Stimulated activated naive CD4-positive, alpha-beta T cell (primary cell): ENCODE data around the gene SHF.

Experiments used
- DNase-seq, 6 experiments: peaks; one replicate each; lab custom pipeline; 2025; lab: John Stamatoyannopoulos, UW

The SHF gene

DNA sequence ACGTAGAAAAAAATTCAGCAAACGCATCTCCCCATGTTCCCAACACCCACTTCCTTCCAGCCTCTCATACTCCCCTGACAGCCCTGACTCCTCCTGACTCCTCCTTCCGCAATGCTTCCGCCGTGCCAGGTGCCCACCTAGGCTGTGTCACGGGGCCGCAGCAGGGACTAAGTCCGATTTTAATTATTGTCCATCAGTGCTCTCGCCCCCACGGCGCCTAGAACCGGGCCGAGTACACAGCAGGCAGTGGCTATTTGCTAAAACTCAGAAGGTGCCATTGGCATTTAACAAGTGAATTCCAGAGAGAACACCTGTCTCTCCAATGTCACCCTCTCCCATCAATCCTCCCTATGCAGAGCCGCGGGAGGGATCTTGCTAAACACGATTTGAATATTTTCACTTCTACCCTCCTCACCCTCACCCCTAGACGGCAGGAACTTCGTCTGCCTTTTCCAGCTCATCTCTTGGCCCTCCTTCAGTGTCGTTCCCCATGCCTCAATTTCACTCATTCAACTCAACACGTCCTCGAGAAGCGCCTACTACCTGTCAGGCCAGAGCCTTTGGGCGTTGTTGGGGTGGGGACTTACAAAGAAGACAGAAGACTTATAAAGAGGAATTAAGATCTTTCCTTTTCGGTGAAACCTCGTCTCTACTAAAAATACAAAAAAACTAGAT lies 11.5 kb upstream of the SHF start:
- peak in 5 of 6 experiments; percentile 49 to 76 (median 65) for DNase-seq

DNA sequence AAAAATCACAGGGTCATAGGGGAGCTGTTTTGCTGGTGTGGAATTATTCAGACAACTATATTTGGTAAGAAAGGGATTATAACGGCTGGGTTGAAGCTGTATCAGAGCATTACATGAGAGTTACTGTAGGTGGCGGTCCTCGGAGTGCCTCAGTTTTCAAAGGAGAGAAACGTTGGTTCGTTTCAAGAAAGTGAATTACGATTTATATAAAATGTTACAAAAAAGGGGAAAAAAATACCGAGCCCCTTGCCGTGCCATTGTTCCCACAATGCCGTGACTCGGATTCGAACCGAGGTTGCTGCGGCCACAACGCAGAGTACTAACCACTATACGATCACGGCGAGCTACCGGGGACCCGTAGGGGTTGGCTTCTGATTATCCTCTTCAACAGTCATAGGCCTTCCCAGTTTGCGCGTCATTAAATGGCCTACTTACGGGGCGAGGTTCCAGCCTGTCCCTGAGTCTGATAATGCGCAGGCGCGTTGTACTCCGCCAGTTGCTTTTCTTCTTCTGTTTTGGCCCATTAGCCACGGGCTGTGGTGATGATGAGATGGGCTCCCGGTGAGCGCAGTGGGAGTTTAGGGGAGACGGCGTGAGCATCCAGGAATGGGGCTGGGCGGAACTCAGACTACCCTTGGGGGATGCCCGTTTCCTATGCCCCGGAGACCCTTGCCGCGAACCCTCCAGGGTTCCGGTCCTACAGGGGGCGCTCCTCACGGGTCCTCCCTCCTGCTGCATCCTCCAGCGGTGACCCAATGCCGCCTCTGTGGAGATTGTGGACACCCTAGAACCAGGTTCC lies 10.8 kb upstream of the SHF start:
- peak; percentile 92 to 97 (median 94) for DNase-seq

DNA sequence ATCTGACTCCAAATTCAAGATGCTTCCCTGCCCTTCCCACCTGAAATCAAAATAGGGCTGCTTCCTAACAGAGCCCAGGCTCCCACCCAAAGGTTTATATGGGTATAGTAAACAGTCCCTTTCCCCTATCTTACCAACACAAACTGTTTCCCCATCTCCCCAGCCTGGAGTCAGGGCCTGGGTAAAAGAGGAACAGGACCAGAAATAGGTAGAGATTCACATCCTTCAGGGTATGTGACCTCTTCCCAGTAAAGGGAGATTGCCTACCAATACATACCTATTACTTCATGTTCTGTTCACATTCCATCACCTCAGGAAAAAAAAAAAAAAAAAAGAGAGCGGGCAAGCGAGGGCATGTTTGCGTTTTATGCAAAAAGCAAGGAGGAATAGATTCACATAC lies 9.7 kb upstream of the SHF start:
- no peak for DNase-seq

DNA sequence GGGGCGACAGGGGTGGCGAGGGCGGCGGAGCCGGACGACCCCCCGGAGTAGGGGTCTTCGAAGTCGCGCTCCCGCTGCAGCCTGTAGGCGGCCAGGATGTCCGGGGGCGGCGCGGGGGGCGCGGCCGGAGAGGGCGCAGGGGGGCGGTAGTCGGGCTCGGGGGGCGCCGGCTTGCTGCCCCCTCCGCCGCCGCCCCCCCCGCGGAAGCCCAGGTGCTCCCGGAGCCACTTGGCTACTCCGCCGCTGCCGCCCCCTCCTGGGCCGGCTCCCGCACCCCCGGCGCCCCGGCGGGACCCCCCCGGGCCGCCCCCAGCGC lies 230 bp downstream of the SHF start:
- DNase-seq: no peak

DNA sequence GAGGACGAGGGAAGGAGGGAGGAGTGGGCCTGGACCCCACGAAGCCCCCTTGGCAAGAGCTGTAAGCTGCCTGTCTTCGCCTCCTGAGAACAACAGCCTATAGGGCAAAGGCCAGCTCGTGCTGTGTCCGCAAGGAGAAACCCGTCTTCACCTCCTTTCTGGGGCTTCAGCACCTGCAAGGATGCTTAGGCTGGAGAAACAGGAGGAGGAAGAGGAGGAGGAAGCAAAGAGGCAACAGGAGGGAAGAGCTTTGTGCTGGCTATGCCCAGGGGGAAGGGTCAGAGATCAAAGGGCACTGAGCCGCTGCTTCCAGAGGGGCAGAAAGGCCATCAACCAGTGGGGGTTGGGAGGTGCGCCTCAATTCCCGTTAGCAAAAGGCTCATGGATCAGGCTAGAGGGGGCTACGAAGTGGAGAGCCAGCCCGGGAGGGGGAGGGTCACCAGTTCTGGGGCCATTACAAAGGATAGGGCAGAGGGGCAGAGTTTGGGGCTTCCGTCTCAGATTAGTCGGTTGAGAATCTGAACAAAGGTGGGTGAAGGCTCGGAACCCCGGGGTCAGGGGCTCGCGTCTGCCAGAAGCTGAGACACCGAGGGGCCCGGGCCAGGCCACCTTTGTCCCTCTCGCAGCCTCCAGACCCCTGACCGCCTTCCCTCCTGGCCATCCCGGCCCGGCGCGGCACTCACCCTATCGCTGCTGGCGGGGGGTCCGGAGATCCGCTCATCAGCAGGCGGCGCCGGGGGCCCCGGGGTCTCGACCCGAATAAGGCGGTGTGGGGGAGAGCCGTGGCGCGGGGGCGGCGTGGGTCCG lies 792 bp downstream of the SHF start:
- peak in 2 of 6 experiments; percentile 18 to 37 for DNase-seq

DNA sequence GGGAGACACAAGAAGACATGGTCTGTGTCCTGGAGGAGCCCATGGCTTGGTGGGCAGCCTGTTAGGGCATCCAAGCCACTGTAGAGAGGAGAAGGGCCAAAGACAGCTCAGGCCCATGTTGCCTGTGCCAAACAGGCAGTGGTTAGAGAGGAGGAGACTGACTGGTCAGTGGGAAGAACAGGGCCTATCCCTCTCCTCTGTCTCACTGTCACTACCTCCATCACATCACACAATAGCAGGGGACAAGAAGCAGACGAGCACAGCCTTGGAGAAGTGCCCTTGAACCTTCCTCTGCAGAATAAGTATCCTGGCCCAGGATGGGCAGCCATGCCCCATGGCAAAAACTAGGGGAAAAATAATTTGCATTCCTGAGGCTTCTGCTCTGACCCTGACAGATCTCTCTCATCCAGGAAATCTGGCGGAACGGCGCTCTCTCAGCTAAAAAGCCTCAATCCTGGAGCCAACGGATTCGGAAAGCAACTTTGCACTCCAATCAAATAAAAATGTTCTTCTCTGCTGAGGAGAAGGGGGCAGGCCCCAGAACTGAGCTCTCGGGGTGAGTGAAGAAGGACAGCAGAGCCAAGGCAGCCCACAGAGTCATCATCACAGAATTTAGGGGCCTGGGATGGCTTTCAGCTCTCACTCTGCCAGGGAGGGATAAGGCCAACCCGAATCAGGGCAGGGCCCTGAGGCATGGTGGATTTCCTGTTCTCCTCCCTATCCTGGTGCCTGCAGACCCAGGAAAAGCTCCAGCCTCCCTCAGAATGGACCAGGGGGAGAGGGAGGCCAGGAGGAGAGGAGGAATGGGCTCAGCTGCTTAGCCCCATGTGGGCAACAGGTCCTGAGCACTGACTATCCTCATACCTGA lies 1.6 kb downstream of the SHF start:
- peak in 1 of 6 experiments; percentile 17 for DNase-seq

DNA sequence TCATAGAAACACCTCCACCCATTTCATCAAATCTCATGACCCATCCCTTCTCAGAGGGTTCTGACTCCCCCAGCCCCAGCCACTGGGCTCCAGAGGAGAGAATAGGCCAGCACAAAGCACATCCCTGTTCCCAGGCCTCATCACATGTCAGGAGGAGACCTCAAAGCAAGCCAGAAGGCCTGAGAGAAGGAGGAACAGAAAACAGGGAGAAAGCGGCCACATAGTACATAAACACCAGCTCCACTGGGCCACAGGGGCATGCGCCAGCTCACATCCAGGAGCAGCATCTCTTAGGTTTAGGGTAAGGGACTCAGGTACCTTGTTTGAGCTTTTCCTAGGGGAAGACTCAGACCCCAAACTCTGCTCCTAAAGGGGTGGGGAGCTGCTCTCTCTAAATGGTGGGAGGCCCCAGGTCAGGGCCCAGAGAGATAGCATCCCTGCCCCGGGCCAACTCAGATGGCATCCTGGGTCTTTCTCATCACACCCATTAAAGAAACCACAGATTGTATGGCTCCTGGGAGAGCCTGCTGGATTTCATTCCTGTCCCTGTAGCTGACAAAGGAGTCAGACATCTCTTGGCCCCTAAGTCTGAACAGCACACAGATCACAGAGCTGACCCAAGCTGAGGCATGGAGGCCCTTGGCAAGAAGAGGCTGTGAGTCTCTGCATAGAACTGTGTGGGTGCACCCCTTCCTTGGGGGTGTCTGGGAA lies 2.5 kb downstream of the SHF start:
- DNase-seq: no peak

DNA sequence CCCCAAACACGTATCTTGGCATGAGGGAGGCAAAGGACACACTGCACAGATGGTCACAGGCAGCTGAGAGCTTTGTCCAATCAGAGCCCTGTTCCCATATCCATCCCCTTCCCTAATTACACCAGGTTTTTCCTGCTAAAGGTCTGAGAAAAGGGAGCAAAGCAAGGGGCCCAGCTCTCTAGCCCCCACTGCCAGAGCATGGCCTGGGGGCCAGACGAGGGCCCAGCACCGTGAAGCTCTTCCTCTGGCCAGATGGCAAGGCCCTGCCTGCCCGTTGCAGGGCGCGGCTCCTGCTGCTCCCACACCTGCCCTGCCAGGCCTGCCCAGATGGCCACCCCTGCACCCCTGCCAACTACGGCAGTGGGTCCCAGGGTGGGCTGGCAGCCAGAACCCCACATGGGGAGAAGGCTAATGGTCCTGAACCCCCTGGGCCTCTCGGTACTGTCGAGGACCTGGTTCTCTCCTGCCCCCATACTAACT lies 3.2 kb downstream of the SHF start:
- DNase-seq: no peak

DNA sequence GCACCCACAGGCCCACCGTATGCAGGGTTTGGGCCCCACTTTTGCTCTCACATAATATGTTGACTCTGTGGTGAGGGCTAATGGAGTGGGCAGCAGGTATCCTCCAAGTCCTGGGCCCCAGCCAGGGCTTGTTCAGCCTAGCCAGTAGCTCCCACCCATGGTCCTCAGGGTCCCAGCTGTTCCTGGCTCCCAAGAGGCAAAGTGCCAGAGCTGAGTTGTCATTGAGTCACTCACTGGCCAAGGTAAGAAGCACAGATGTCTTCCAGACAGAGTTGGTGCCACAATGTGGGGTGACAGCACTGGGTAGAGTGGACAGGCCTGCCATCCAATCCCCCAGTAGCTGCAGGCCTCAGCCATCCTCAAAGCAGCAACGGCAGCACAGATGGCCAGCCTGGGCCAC lies 4.3 kb downstream of the SHF start:
- no peak for DNase-seq

DNA sequence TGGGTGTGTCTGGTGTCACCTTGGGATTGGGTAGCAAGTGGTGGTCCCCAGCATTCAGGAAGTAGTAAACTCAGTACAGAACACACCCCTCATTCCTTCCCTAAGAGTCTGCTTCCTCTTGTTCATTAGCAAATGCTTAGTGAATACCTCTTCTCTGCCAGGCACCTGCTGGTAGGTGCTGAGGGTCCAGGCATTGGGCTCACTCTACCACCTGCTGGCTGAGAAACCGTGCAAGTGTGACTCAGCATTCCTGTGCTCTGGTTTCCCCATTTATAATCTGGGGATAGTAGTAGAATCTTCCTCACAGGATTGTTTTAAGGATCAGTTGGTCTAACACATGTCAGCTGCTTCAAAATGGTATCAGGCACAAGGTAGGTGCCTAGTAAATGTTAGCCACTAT lies 4.8 kb downstream of the SHF start:
- DNase-seq: no peak

DNA sequence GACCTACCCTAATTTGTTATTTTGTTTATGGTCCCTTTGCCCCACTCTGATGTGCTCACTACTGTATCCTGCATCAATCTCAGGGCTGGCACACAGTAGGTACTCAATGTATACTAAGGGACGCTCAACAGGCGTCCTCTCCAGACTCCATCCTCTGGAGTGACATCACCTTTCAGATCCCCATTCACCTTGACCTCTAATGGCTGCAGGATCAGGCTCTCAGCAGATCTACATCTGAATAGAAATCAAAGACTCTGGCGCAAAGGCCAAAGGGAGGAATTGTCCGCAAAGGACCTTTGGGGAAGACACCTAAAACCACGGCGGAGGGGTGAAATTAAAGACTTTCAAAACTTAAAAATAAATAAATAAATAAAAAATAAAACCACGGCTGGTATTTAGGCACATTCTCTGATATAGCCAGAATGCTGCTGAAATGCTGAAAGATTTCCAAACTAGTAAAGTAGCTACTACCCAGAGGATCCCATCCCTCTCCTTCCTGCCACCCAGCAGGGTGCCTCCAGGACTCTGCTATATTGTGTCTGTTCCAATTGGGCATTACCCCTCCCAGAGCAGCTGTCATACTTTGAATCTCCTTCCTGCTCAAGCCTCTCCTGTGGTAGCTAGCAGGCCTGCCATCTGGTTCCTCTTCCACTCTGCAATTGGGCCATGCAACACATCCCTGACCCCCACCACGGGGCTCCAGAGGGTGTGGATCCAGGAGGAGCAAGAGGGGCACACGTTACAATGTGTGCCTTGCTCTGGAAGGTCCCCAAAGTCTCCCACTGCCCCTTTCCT lies 6.1 kb downstream of the SHF start:
- no peak for DNase-seq

DNA sequence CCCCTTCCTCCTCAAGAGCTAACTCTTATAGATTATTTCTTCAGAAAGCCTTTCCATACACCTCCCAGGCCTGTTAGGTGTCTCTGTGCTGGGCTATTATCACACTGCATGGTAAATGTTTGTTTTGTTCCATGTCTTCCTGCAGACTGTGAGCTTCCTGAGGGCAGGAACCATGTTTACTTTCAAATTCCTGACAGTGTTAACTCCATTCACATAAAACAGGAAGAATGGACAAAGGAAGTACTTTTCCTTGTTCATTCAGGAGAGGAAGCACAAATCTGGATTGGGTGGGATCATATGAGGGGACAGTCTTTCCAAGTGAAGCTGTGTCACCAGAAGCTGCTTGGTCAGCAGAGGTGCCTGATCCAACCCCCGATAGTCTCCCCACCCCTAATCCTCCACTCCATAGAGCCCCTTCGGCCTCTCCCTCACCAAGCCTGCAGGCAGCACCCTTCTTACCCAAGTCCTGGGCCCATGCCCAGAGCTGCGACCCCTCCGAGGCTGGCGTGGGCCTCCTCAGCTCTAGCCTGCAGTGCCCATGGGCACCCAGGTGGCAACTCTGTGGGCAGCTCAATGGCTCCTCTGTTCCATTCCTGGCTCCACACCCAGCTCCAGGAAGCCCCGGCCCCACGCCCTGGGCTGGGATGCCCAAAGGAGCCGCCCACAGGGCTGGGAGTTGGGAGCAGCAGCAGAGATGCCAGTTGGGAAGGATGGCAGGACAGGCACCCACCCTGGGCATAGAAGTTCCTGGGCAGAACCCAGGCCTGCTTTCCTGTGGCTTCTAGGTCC lies 6.9 kb downstream of the SHF start:
- no peak for DNase-seq

DNA sequence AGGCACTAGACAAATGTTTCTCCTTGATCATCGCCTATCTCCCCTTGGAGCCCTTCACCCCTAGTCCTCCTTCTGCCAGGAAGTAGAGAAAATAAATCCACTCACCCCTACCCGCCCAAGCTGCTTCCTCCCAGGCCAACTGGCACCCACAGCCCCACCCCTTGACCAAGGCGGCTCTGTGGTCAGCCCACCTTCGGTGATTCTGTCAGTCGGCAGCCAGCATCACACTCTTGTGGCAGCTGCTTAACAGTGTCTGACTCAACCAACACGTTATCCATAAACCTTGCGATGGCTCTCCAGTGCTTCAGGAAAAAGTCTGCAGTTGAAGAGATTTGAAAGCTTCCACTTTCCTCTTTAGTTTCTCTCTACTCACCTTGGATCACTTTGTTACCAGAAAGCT lies 7.6 kb downstream of the SHF start:
- no peak for DNase-seq

DNA sequence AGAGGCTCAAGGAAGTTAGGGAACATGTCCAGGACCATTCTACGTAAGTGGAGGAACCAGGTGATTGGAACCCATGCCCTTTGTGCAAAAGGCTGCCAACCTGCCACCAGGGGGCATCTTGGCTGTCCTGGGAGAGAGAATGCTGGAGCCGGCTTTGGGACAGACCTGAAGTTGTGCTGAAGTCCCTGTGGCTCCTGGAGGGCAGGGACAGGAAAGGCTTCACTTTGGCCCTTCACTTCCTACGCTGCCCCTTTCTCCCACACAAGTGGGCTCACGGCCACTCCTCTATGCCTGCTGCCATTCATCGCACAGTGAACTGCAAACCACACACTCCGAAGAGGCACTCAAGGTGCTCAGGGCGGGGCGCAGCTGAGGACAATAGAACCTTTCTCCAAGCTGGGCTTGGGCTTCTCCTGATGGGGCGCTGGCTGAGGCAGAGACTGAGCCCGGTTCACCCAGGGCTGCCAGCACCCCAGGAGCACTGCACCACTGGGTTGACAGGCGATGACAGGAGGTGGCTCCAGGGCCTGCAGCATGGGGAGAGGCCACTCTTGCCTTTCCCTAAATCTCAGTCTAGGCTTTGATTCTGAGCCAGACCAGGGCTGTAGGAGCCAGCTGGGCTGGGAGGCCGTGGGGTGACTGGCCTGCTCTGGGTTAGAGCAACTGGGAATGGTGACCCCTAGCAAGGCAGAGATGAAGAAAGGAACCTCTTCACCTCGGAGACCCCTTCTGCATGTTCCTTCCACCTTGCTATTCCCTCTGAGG lies 8.4 kb downstream of the SHF start:
- DNase-seq: peak in 5 of 6 experiments; percentile 36 to 57 (median 42)

DNA sequence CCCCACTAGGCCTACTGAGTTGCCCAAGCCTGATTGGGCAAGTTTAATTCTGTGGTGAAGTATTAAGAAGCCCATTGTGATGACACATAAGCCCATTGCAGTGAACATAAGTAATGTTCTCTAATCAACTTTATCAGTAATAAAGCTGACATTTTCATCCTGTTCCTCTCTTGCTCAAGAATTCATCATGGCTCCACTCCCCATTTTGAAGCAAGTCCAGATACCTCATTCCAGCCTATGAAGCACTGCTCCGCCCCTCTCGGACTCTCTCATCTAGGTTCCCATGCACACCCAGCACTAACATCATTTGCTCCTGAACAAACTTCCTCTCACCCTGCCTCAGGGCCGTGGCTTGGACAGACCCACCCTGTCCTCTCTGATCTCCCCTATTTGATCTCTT lies 10.5 kb downstream of the SHF start:
- no peak for DNase-seq

DNA sequence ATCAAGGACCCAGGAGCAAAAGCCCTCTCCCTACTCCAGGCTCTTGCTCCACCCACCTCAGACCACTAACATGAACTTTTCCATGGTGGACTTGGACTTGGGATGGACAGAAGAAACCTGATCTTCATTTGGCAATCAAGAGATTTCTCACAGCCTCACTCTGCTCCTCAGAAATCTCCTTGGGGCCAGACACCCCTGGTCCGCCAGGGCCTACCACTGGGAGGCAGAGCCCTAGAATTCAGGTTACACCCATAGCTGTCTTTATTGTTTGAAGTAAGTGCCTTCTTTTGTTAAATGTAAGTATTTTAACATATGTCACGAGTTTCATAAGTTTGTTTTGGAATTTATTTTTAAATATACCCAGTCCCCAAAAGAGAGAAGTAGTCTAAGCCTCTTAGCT lies 13.2 kb downstream of the SHF start:
- DNase-seq: no peak

DNA sequence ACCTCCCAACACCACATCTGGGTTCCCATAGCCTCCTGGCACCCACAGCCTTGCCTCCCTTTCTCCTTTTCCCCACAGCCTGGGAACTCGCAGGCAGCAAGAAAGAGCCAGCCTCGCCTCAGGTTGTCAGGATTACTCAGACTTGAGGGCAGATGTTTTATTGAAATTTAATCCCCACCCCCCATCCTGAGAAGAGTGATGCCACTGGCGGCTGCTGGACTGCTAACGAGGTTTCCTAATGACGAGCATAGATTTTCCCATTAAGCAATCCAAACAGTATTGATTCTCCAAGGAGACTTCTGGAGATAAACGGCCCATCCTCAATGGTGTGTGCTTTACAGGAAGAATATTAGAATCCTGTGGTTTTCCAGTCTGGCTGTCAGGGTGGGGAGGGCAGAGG lies 13.7 kb downstream of the SHF start:
- DNase-seq: no peak

DNA sequence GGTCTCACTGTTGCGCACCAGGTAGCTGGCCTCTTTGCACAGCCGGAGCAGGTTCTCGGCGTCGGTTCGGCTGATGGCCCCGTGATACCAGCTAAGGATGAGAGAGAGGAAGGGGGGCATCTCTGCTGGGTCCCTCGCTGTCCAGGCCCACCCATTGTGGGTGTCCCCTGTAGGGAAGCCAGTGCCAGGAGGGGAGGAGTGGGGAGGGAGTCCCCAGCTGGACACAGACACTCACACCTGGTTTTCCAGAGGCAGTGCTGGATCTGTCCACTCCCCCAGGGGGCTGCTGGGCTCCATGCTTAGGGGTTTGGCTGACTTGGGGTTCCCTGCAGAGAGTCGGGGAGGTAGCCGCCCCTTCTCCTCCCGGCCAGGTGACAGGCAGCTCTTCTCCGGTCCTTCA lies 15.9 kb downstream of the SHF start:
- DNase-seq: no peak
